K562 (cell line): Measurements from ENCODE around the gene PSMA5. TPM values are rescaled to one million over a fixed set of nuclear protein-coding genes. Genes with fewer than 3 reads are reported as not detected.
A peak's percentile ranks its signal among the peaks of the same experiment; 100 is the strongest.

Source experiments
- ATAC-seq: fragments of 200-7000 bp; cut with Tn5 transposase; 3 replicates; pipeline ENCODE4 v1.9.1; 2020; ENCODE audit warnings: moderate library complexity
- BruUV-seq: library from RNA; stranded (reverse); fragments of 400-500 nt; replicated peaks from 2 replicates; lab custom pipeline; 2021; lab: Mats Ljungman, UMichigan
- CTCF ChIA-PET: fragments of 300-600 bp; formaldehyde crosslinking; extraction: SDS; loops from one replicate; lab custom pipeline; 2021; ENCODE audit warnings: low intra/inter-chr PET ratio; lab: Yijun Ruan, JAX
- POLR2A ChIA-PET: fragments of 300-600, 350-650 bp; sonication (Branson Sonifier 250); formaldehyde crosslinking; extraction: SDS; loops from one replicate; lab custom pipeline; 2021; ENCODE audit warnings: antibody characterized with exemption, inconsistent platforms; lab: Yijun Ruan, JAX
- DNase-seq, 4 experiments: peaks; one replicate each; pipeline versions ENCODE4 v3.0.0 to v3.0.0-alpha.2; 2011 to 2018; ENCODE audit warnings: low spot score in 3 of 4, mixed read lengths in 3 of 4; ENCODE audit errors: extremely low read depth in 1 of 4
- FAIRE-seq: peaks from 2 replicates; lab custom pipeline; 2011; peaks lifted over from hg19 to GRCh38; lab: Jason Lieb, UNC
- H2AFZ ChIP-seq: 2 replicates; pipeline ENCODE4 v1.6.0; 2011; ENCODE audit warnings: low read depth, low read length, control low read depth, inconsistent platforms
- H3K27ac ChIP-seq: fragments of 200-600 bp; 3 replicates; pipeline ENCODE4 v1.8.0; 2011; ENCODE audit warnings: low read depth, mild to moderate bottlenecking, control low read depth, inconsistent platforms, low read length, moderate library complexity, mixed read lengths; ENCODE audit errors: extremely low read depth
- H3K27me3 ChIP-seq, 2 experiments: fragments of 300-600 bp in 1 of 2; 2 replicates in 1 of 2; 3 replicates in 1 of 2; pipeline versions ENCODE4 v1.6.0 to v1.8.0; 2011; ENCODE audit warnings: inconsistent platforms in 2 of 2, low read length in 2 of 2, mild to moderate bottlenecking in 1 of 2, mixed read lengths in 1 of 2, moderate library complexity in 1 of 2; ENCODE audit not compliant: control insufficient read depth in 2 of 2, insufficient read depth in 2 of 2
- H3K36me3 ChIP-seq: fragments of 300-600 bp; 3 replicates; pipeline ENCODE4 v1.8.0; 2011; ENCODE audit warnings: mild to moderate bottlenecking, low read length, inconsistent platforms; ENCODE audit not compliant: control insufficient read depth, insufficient read depth
- H3K4me1 ChIP-seq, 2 experiments: fragments of 200-600 bp in 1 of 2; replicated peaks in 1 of 2; 2 replicates in 1 of 2; 3 replicates in 1 of 2; pipeline versions ENCODE4 v1.5.1 to v1.8.0; 2011; ENCODE audit warnings: inconsistent platforms in 2 of 2, low read length in 2 of 2, mild to moderate bottlenecking in 1 of 2, mixed read lengths in 1 of 2, moderate library complexity in 1 of 2; ENCODE audit not compliant: control insufficient read depth in 2 of 2, insufficient read depth in 2 of 2
- H3K4me2 ChIP-seq: 2 replicates; pipeline ENCODE4 v1.6.1; 2011; ENCODE audit warnings: low read length, control low read depth, inconsistent platforms, mixed read lengths; ENCODE audit not compliant: insufficient read depth
- H3K4me3 ChIP-seq: fragments of 200-600 bp; sonication (generic), shearing (Covaris generic); 2 replicates; pipeline ENCODE4 v1.5.1; 2016; ENCODE audit warnings: control low read depth, inconsistent platforms
- H3K79me2 ChIP-seq: fragments of 200-600 bp; 3 replicates; pipeline ENCODE4 v1.8.0; 2011; ENCODE audit warnings: low read length, inconsistent platforms; ENCODE audit not compliant: control insufficient read depth, insufficient read depth
- H3K9ac ChIP-seq, 2 experiments: 2 replicates each; pipeline versions ENCODE4 v1.6.0 to v1.6.1; 2011; ENCODE audit warnings: low read depth in 2 of 2, low read length in 2 of 2, control low read depth in 1 of 2, inconsistent platforms in 1 of 2, mild to moderate bottlenecking in 1 of 2, mixed read lengths in 1 of 2; ENCODE audit not compliant: insufficient read depth in 1 of 2
- H3K9me1 ChIP-seq: one replicate; pipeline ENCODE4 v1.6.0; 2011; ENCODE audit warnings: inconsistent platforms, mild to moderate bottlenecking, low read length, moderate library complexity; ENCODE audit not compliant: control insufficient read depth, insufficient read depth
- H3K9me3 ChIP-seq: replicated peaks from 2 replicates; pipeline ENCODE4 v1.5.1; 2011; ENCODE audit warnings: low read depth, low read length, inconsistent platforms; ENCODE audit not compliant: control insufficient read depth, insufficient read depth
- H4K20me1 ChIP-seq: replicated peaks from 2 replicates; pipeline ENCODE4 v1.6.1; 2011; ENCODE audit warnings: low read length, inconsistent platforms, mixed read lengths; ENCODE audit not compliant: control insufficient read depth, insufficient read depth
- ARHGAP35 ChIP-seq: fragments of 450-650 bp; IDR thresholded peaks from 2 replicates; pipeline ENCODE4 v1.6.1; 2018; ENCODE audit not compliant: partially characterized antibody
- ATF1 ChIP-seq, 2 experiments: fragments of 450-650 bp in 1 of 2; IDR thresholded peaks; 2 replicates each; pipeline ENCODE4 v1.6.1; 2016; ENCODE audit warnings: missing compliant biosample characterization in 1 of 2, missing genetic modification characterization in 1 of 2
- ATF3 ChIP-seq, 2 experiments: fragments of 450-650 bp in 1 of 2; sonication (generic) in 1 of 2; formaldehyde crosslinking in 1 of 2; IDR thresholded peaks in 1 of 2; conservative IDR thresholded peaks in 1 of 2; 2 replicates each; pipeline versions ENCODE4 v1.6.1 to v1.8.1; 2016 to 2023; ENCODE audit warnings: mild to moderate bottlenecking in 2 of 2, moderate library complexity in 2 of 2, inconsistent platforms in 1 of 2, missing genetic modification reagents in 1 of 2
- CEBPB ChIP-seq: fragments of 450-650 bp; IDR thresholded peaks from 2 replicates; pipeline ENCODE4 v1.6.1; 2016; ENCODE audit warnings: missing genetic modification characterization, missing compliant biosample characterization
- ESRRB ChIP-seq: fragments of 250-450 bp; sonication (Bioruptor Pico); IDR thresholded peaks from 2 replicates; pipeline ENCODE4 v1.5.0; 2020; ENCODE audit warnings: mild to moderate bottlenecking, moderate library complexity, borderline replicate concordance
- GATAD2A ChIP-seq: fragments of 450-650 bp; IDR thresholded peaks from 2 replicates; pipeline ENCODE4 v1.6.1; 2017
- HDAC1 ChIP-seq, 2 experiments: fragments of 450-650 bp; IDR thresholded peaks; 2 replicates each; pipeline ENCODE4 v1.6.1; 2016 to 2017; ENCODE audit warnings: inconsistent platforms in 1 of 2, mild to moderate bottlenecking in 1 of 2, moderate library complexity in 1 of 2
- MEIS2 ChIP-seq: fragments of 450-650 bp; IDR thresholded peaks from 2 replicates; pipeline ENCODE4 v1.6.1; 2014; ENCODE audit warnings: mild to moderate bottlenecking; ENCODE audit not compliant: partially characterized antibody
- POLR2B ChIP-seq: fragments of 450-650 bp; IDR thresholded peaks from 2 replicates; pipeline ENCODE4 v1.6.1; 2018; ENCODE audit warnings: low read depth; ENCODE audit not compliant: partially characterized antibody
- TEAD2 ChIP-seq: fragments of 450-650 bp; IDR thresholded peaks from 2 replicates; pipeline ENCODE4 v1.6.1; 2016; ENCODE audit warnings: missing genetic modification characterization, control low read depth, missing compliant biosample characterization
- ZFX ChIP-seq: sonication (generic); formaldehyde crosslinking; IDR thresholded peaks from 2 replicates; pipeline ENCODE4 v1.8.0; 2022; ENCODE audit warnings: mild to moderate bottlenecking, missing genetic modification reagents, moderate library complexity
- ZNF274 ChIP-seq: IDR thresholded peaks from 2 replicates; pipeline ENCODE4 v1.6.1; 2011; ENCODE audit warnings: low read depth, mild to moderate bottlenecking, low read length, moderate library complexity, borderline replicate concordance
- ZNF347 ChIP-seq: fragments of 450-650 bp; formaldehyde crosslinking; IDR thresholded peaks from 2 replicates; pipeline ENCODE4 v1.4.0; 2020; ENCODE audit warnings: low read depth, mild to moderate bottlenecking, moderate library complexity
- ZNF584 ChIP-seq: fragments of 200-800 bp; sonication (Bioruptor generic); IDR thresholded peaks from 2 replicates; pipeline ENCODE4 v1.6.1; 2016; ENCODE audit warnings: low read depth, mild to moderate bottlenecking, missing genetic modification characterization, missing compliant biosample characterization
- WGBS: fragments of 100-300 bp; shearing (Covaris generic); methylation state at CpG from one replicate; pipeline ENCODE4 v1.1.6; 2016; ENCODE audit warnings: low coverage, mixed read lengths; ENCODE audit not compliant: insufficient coverage; ENCODE audit errors: missing lambda C conversion rate; 5-methylcytosine and 5-hydroxymethylcytosine counted together
- in situ Hi-C: fragments of 300-500 bp; cut with MboI; formaldehyde crosslinking; loops from 4 replicates; pipeline ENCODE4 v1.15.0; 2018; ENCODE audit warnings: inconsistent platforms, mixed read lengths
- intact Hi-C: fragments of 100-400 bp; cut with micrococcal nuclease; formaldehyde crosslinking; loops from 2 replicates; pipeline ENCODE4 v1.14.2; 2022
- polyA plus RNA-seq, 8 experiments: library from polyadenylated mRNA; depleted of rRNA in 4 of 8; stranded (reverse) in 5 of 8; unstranded in 3 of 8; fragments of >200 nt; fragmentation: Nextera tagmentation in 2 of 8; fragmentation: Illumina TruSeq in 1 of 8; extraction: Ambion mirVana in 2 of 8; extraction: Trizol in 1 of 8; gene quantifications; 2 replicates each; pipeline versions ENCODE4 v1.2.1 to v1.2.3, GENCODE V29; 2011 to 2014; ENCODE audit warnings: inconsistent platforms in 1 of 8, missing spikeins in 1 of 8
- total RNA-seq, 7 experiments: library from RNA; depleted of rRNA in 6 of 7; stranded (reverse); fragments of >200 nt in 6 of 7; fragmentation: Illumina TruSeq in 2 of 7; extraction: Trizol in 2 of 7; gene quantifications; 2 replicates each; pipeline versions ENCODE4 v1.2.1 to v1.2.3, GENCODE V29; 2011 to 2021; ENCODE audit warnings: low replicate concordance in 1 of 7
- TF ChIP-seq, protein P1 (sequence below), 2 experiments: fragments of 450-650 bp; IDR thresholded peaks; 2 replicates each; pipeline ENCODE4 v1.6.1; 2018; ENCODE audit warnings: mild to moderate bottlenecking in 2 of 2, low read depth in 1 of 2; ENCODE audit not compliant: partially characterized antibody in 2 of 2

The PSMA5 gene
- total and polyA plus RNA-seq, 9 of the 15 experiments (the other 6 are each of a cell fraction or from before 2014, with no cell fraction given), result 82.6 to 542 (median 287) TPM

- DNase-seq, result no peak
- no TSS peak for BruUV-seq
- ChIA-PET CTCF (no interaction called here), POLR2A (interaction anchor here (0.6 to 2.9 kb wide), 12 partner anchors 10 to 1731 kb away, joined by 3 to 14 read pairs (median 3); partner anchors contain the start of gene MYBPHL)
- H3K9me1 ChIP-seq, result no peaks in the 10 kb centered on the region
- 14% methylated on average over 2 of the region's 2 CpGs for WGBS
- peak overlapping the region; percentile 3; the same call in 1 of the 2 replicates for H2AFZ ChIP-seq
- peak overlapping the region; percentile 61 for H3K27ac ChIP-seq
- no peaks in the 10 kb centered on the region for H3K27me3 ChIP-seq
- in situ Hi-C loops (no loop called here), intact Hi-C loops (no loop called here)
- H3K9ac ChIP-seq, result peak overlapping the region in 1 of 2 experiments; percentile 25; a peak in 2 of 4 replicates
- no peak; the same call in 2 of the 3 replicates for ATAC-seq
- H3K4me1 ChIP-seq, result peaks cover 19 to 59% of the 10 kb centered on the region in 2 experiments
- peaks cover 2% of the 10 kb centered on the region; the same call in 1 of the 2 replicates for H3K9me3 ChIP-seq
- peaks cover 16% of the 10 kb centered on the region; the same call in 2 of the 3 replicates for H3K36me3 ChIP-seq
- no peak overlapping the region for H3K4me3 ChIP-seq
- peaks cover 96% of the 10 kb centered on the region for H3K79me2 ChIP-seq
- peak overlapping the region; percentile 65 for H3K4me2 ChIP-seq
- FAIRE-seq, result no peak
- no peaks in the 10 kb centered on the region for H4K20me1 ChIP-seq
- TF ChIP-seq CEBPB (tag), result no peak
- no peak for TF ChIP-seq HDAC1 (IDR thresholded peaks at IDR 0.05)
- no peak for TF ChIP-seq ZNF274
- no peak for TF ChIP-seq ESRRB (CRISPR knock-in tag)
- no peak for TF ChIP-seq ZNF347
- TF ChIP-seq ATF3 (IDR thresholded peaks at IDR 0.05), result no peak
- no peak for TF ChIP-seq ATF3 (CRISPR knock-in tag; conservative IDR thresholded peaks at IDR 0.05)
- TF ChIP-seq, protein P1, sequence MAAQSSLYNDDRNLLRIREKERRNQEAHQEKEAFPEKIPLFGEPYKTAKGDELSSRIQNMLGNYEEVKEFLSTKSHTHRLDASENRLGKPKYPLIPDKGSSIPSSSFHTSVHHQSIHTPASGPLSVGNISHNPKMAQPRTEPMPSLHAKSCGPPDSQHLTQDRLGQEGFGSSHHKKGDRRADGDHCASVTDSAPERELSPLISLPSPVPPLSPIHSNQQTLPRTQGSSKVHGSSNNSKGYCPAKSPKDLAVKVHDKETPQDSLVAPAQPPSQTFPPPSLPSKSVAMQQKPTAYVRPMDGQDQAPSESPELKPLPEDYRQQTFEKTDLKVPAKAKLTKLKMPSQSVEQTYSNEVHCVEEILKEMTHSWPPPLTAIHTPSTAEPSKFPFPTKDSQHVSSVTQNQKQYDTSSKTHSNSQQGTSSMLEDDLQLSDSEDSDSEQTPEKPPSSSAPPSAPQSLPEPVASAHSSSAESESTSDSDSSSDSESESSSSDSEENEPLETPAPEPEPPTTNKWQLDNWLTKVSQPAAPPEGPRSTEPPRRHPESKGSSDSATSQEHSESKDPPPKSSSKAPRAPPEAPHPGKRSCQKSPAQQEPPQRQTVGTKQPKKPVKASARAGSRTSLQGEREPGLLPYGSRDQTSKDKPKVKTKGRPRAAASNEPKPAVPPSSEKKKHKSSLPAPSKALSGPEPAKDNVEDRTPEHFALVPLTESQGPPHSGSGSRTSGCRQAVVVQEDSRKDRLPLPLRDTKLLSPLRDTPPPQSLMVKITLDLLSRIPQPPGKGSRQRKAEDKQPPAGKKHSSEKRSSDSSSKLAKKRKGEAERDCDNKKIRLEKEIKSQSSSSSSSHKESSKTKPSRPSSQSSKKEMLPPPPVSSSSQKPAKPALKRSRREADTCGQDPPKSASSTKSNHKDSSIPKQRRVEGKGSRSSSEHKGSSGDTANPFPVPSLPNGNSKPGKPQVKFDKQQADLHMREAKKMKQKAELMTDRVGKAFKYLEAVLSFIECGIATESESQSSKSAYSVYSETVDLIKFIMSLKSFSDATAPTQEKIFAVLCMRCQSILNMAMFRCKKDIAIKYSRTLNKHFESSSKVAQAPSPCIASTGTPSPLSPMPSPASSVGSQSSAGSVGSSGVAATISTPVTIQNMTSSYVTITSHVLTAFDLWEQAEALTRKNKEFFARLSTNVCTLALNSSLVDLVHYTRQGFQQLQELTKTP (IDR thresholded peaks at IDR 0.05; ENCODE audit: low read depth in 1 of 2, partially characterized antibody in 2 of 2), result peak in 1 of 2 experiments; percentile 10
- no peak for TF ChIP-seq ZNF584 (CRISPR knock-in tag)
- TF ChIP-seq ATF1 (CRISPR knock-in tag; IDR thresholded peaks at IDR 0.05), result no peak
- no peak for TF ChIP-seq ATF1 (tag; IDR thresholded peaks at IDR 0.05)
- TF ChIP-seq ARHGAP35, result no peak
- 0 out of 2 replicates have a peak, but pooled peaks have one; percentile 10 for TF ChIP-seq TEAD2
- TF ChIP-seq POLR2B, result no peak
- no peak for TF ChIP-seq GATAD2A
- 0 out of 2 replicates have a peak, but pooled peaks have one; percentile 26 for TF ChIP-seq ZFX (CRISPR knock-in tag)
- no peak for TF ChIP-seq MEIS2
Measured at GRCh38 chr1:109383087-109383779, 43.0 kb downstream of the PSMA5 start.
